ENCODE results near the gene BSG.

The BSG gene

GRCh38 chr19:540867-541637, 31.3 kb upstream of the BSG start:
- TF ChIP-seq CTCF (IDR thresholded peaks at IDR 0.05; ENCODE audit: low read depth, low read length): no peak
- no peak overlapping the region for H3K4me3 ChIP-seq (ENCODE audit: low read depth, low read length)
- DNase-seq (ENCODE audit: low read depth, low spot score): no peak
- in situ Hi-C loops (cut with HindIII; ENCODE audit: low sequenced_read_pairs): no loop called here

GRCh38 chr19:541699-542098, 30.7 kb upstream of the BSG start:
- in situ Hi-C loops (cut with HindIII; ENCODE audit: low sequenced_read_pairs): no loop called here
- no peak for TF ChIP-seq CTCF (IDR thresholded peaks at IDR 0.05; ENCODE audit: low read depth, low read length)
- H3K4me3 ChIP-seq (ENCODE audit: low read depth, low read length): no peak overlapping the region
- DNase-seq (ENCODE audit: low read depth, low spot score): no peak

- DNase-seq (ENCODE audit: low read depth, low spot score): no peak
These were observed 30.1 kb upstream of the BSG start for GRCh38 chr19:542173-542866.

GRCh38 chr19:543910-544608, 28.3 kb upstream of the BSG start, which contains the start of gene GZMM:
GZMM (plus strand) TSS chr19:544053; CDS start chr19:544072, 19 bp downstream.
- no peak for DNase-seq (ENCODE audit: low read depth, low spot score)
- no peak within 1 kb of the TSS for H3K4me3 ChIP-seq (ENCODE audit: low read depth, low read length)
- no peak for TF ChIP-seq CTCF (IDR thresholded peaks at IDR 0.05; ENCODE audit: low read depth, low read length)
- in situ Hi-C loops (cut with HindIII; ENCODE audit: low sequenced_read_pairs): no loop called here

More at GRCh38 chr19:542173-542866, 30.1 kb upstream of the BSG start:
- no peak overlapping the region for H3K4me3 ChIP-seq (ENCODE audit: low read depth, low read length)
- TF ChIP-seq CTCF (IDR thresholded peaks at IDR 0.05; ENCODE audit: low read depth, low read length): no peak
- in situ Hi-C loops (cut with HindIII; ENCODE audit: low sequenced_read_pairs): no loop called here

- TF ChIP-seq CTCF (IDR thresholded peaks at IDR 0.05; ENCODE audit: low read depth, low read length): no peak
- in situ Hi-C loops (cut with HindIII; ENCODE audit: low sequenced_read_pairs): no loop called here
These were observed 25.3 kb upstream of the BSG start for GRCh38 chr19:547117-547516.

GRCh38 chr19:547836-548720, 24.3 kb upstream of the BSG start:
- TF ChIP-seq CTCF (IDR thresholded peaks at IDR 0.05; ENCODE audit: low read depth, low read length): no peak
- no peak overlapping the region for H3K4me3 ChIP-seq (ENCODE audit: low read depth, low read length)
- no peak for DNase-seq (ENCODE audit: low read depth, low spot score)
- in situ Hi-C loops (cut with HindIII; ENCODE audit: low sequenced_read_pairs): no loop called here

More at GRCh38 chr19:547117-547516, 25.3 kb upstream of the BSG start:
- DNase-seq (ENCODE audit: low read depth, low spot score): no peak
- no peak overlapping the region for H3K4me3 ChIP-seq (ENCODE audit: low read depth, low read length)
